Gastroesophageal sphincter (tissue), 3 donors: ENCODE measurements around the gene SHBG.

ENCODE experiments used
- CTCF ChIP-seq, 4 experiments: fragments of 200-600 bp in 2 of 4; fragments of 450-650 bp in 2 of 4; sonication (generic) in 1 of 4; IDR thresholded peaks; one replicate each; pipeline ENCODE4 v1.5.1; 2017 to 2019; ENCODE audit warnings: antibody characterized with exemption in 4 of 4, mild to moderate bottlenecking in 2 of 4, moderate library complexity in 2 of 4
- POLR2AphosphoS5 ChIP-seq: sonication (generic); formaldehyde crosslinking; IDR thresholded peaks from one replicate; pipeline ENCODE4 v1.6.1; 2017; ENCODE audit warnings: antibody characterized with exemption

DNA sequence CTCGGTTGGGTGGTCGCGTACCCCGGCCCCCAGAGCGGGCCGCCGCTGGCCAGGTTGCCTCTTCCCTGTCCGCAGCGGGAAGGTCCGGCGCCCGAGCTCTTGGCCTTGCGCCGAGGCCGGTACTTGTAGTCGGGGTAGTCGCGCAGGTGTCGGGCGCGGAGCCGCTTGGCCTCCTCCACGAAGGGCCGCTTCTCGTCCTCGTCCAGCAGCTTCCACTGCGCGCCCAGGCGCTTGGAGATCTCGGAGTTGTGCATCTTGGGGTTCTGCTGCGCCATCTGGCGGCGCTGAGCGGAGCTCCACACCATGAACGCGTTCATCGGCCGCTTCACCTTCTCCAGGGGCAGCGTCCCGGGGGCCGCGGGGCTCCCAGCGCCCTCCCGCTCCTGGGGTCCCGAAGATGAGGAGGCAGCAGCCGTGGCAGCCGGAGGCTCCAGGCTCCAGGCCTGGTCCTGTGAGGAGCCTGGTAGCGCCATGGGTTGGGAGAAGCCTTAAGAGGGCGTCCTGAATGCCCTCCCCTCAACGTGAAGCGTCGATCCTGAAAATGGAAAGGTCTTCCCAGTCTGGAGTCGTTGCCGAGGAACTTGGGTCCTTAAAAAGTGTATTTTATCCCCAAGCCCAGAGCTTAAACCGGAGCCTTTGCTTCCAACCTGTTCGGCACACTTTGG is 40.6 kb upstream of the SHBG start:
- TF ChIP-seq CTCF (IDR thresholded peaks at IDR 0.05) (peak in 3 of 4 experiments; percentile 91 to 97 (median 92)), POLR2AphosphoS5 (peak; percentile 54)
